ENCODE results near the gene ONECUT3. TPM values are rescaled to one million over a fixed set of nuclear protein-coding genes. Genes with fewer than 3 reads are reported as not detected.

The ONECUT3 gene
- total RNA-seq, 1 donor from 2014 or later = 41.9 TPM

DNA sequence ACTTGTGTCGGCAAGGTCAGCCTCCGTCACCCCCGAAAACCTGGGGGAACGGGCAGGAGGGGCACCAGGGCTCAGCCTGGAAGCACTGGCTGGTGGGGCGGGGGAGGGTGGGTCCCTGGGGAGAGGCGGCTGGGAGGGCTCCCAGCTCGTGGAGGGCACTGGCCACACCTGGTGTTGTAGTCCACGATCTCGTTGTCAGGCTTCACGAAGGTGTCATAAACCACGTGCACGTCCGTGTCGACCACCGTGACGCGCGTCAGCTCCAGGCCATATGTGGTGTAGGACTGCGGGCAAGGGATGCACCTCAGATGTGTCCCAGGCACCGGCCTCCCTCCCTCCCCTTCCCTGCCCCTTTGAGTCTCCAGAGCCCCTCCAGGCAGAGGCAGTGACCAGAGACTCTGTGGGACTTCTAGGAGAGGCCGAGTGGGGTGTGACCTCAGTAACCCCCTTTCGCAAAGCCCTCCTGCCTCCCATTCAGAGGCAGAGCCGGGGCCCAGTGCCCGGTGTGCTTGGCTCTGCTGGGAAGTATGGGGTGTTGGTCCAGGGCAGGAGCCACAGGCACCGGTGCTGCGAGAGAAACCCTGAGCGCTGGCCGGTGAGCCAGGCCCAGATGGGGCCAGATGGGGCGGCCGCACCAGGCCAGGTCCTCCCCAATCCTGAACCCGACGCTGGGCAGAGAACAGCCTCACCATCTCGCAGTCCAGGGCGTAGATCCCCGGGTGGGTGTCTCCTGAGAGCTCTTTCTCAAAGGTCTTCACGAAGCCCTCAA is 63.4 kb downstream of the ONECUT3 start:
- peaks cover 9% of the 10 kb centered on the region for H3K36me3 Mint-ChIP-seq (ENCODE audit: insufficient read depth)
- H3K4me1 Mint-ChIP-seq (ENCODE audit: low read depth) = peaks cover 8% of the 10 kb centered on the region
- no peak overlapping the region for H3K27ac Mint-ChIP-seq
- H3K9me3 Mint-ChIP-seq (ENCODE audit: low read depth) = no peaks in the 10 kb centered on the region
- no peak overlapping the region for H3K4me3 Mint-ChIP-seq (ENCODE audit: low read depth)
- no peaks in the 10 kb centered on the region for H3K27me3 Mint-ChIP-seq
- TF ChIP-seq, protein P1, sequence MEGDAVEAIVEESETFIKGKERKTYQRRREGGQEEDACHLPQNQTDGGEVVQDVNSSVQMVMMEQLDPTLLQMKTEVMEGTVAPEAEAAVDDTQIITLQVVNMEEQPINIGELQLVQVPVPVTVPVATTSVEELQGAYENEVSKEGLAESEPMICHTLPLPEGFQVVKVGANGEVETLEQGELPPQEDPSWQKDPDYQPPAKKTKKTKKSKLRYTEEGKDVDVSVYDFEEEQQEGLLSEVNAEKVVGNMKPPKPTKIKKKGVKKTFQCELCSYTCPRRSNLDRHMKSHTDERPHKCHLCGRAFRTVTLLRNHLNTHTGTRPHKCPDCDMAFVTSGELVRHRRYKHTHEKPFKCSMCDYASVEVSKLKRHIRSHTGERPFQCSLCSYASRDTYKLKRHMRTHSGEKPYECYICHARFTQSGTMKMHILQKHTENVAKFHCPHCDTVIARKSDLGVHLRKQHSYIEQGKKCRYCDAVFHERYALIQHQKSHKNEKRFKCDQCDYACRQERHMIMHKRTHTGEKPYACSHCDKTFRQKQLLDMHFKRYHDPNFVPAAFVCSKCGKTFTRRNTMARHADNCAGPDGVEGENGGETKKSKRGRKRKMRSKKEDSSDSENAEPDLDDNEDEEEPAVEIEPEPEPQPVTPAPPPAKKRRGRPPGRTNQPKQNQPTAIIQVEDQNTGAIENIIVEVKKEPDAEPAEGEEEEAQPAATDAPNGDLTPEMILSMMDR (IDR thresholded peaks at IDR 0.05; ENCODE audit: unreplicated experiment) = no peak
- no peak for DNase-seq (ENCODE audit: low spot score, unreplicated experiment)

DNA sequence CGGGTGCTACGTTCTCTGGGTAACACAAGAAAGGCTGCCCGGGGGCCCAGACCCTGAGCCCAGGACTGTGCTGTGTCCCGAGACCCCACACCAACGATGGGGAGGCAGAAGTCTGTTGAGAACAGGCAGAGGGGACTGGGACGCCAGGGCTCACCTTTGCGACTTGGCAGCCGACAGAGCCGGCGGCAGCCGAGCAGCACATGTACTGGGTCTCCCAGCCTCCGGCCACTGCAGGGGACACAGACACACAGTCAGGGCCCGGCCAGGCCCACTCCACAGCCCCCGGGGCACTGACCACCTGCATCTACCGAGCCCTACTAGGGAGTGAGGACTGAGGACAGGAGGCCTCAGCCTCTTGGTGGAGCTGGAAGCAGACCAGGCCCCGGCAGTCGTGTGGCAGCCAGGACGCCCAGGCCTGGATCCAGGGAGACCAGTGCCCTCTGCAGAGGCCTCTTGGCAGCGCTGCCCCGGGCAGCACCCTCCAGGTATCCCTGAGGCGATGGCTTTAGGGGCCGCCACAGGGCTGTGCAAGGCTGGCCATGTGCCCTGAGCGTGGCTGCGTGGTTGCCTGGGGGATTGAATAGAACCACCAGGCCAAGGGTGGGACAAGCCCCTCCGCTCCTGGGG is 64.4 kb downstream of the ONECUT3 start:
- Mint-ChIP-seq H3K27ac (no peak overlapping the region), H3K4me1 (ENCODE audit: low read depth) (peaks cover 5% of the 10 kb centered on the region), H3K36me3 (ENCODE audit: insufficient read depth) (peaks cover 9% of the 10 kb centered on the region), H3K4me3 (ENCODE audit: low read depth) (no peak overlapping the region), H3K9me3 (ENCODE audit: low read depth) (no peaks in the 10 kb centered on the region), H3K27me3 (no peaks in the 10 kb centered on the region)
- TF ChIP-seq, protein P1 (IDR thresholded peaks at IDR 0.05; ENCODE audit: unreplicated experiment) = no peak
- no peak for DNase-seq (ENCODE audit: low spot score, unreplicated experiment)

- no peaks in the 10 kb centered on the region for H3K9me3 Mint-ChIP-seq (ENCODE audit: low read depth)
- H3K4me3 Mint-ChIP-seq (ENCODE audit: low read depth) = no peak overlapping the region
- no peak for DNase-seq (ENCODE audit: low spot score, unreplicated experiment)
- no peaks in the 10 kb centered on the region for H3K27me3 Mint-ChIP-seq
- no peak overlapping the region for H3K27ac Mint-ChIP-seq
- TF ChIP-seq, protein P1 (IDR thresholded peaks at IDR 0.05; ENCODE audit: unreplicated experiment) = no peak
- H3K4me1 Mint-ChIP-seq (ENCODE audit: low read depth) = no peaks in the 10 kb centered on the region
- H3K36me3 Mint-ChIP-seq (ENCODE audit: insufficient read depth) = peaks cover 9% of the 10 kb centered on the region
Measured at GRCh38 chr19:1818549-1819195, 65.4 kb downstream of the ONECUT3 start.

- H3K4me3 Mint-ChIP-seq (ENCODE audit: low read depth) = no peak overlapping the region
- H3K4me1 Mint-ChIP-seq (ENCODE audit: low read depth) = no peaks in the 10 kb centered on the region
- DNase-seq (ENCODE audit: low spot score, unreplicated experiment) = no peak
- H3K27me3 Mint-ChIP-seq = no peaks in the 10 kb centered on the region
- TF ChIP-seq, protein P1 (IDR thresholded peaks at IDR 0.05; ENCODE audit: unreplicated experiment) = no peak
- peaks cover 11% of the 10 kb centered on the region for H3K36me3 Mint-ChIP-seq (ENCODE audit: insufficient read depth)
- no peak overlapping the region for H3K27ac Mint-ChIP-seq
- H3K9me3 Mint-ChIP-seq (ENCODE audit: low read depth) = no peaks in the 10 kb centered on the region
Measured at GRCh38 chr19:1819341-1820255, 66.3 kb downstream of the ONECUT3 start.
